H9 (cell line): ENCODE data around the gene C16orf87. TPM values are rescaled to one million over a fixed set of nuclear protein-coding genes. Genes with fewer than 3 reads are reported as not detected.

ENCODE experiments used
- DNase-seq: peaks from one replicate; pipeline ENCODE4 v3.0.0-alpha.2; 2017
- H2AFZ ChIP-seq: one replicate; pipeline ENCODE4 v1.6.1; 2013; ENCODE audit warnings: mild to moderate bottlenecking, low read length, control low read depth, moderate library complexity
- H2AK5ac ChIP-seq: 2 replicates; pipeline ENCODE4 v1.6.1; 2013; ENCODE audit warnings: low read length, control low read depth, mixed read lengths; ENCODE audit not compliant: insufficient read length
- H2BK120ac ChIP-seq: one replicate; pipeline ENCODE4 v1.6.1; 2013; ENCODE audit warnings: low read depth, mild to moderate bottlenecking, low read length, control low read depth, inconsistent platforms; ENCODE audit not compliant: poor library complexity, severe bottlenecking
- H2BK12ac ChIP-seq: 2 replicates; pipeline ENCODE4 v1.6.1; 2013; ENCODE audit warnings: low read length, control low read depth, mixed read lengths, low read depth; ENCODE audit not compliant: insufficient read length
- H2BK15ac ChIP-seq: 2 replicates; pipeline ENCODE4 v1.6.1; 2013; ENCODE audit warnings: low read depth, low read length, control low read depth
- H2BK20ac ChIP-seq: one replicate; pipeline ENCODE4 v1.6.1; 2013; ENCODE audit warnings: low read depth, mild to moderate bottlenecking, low read length, control low read depth, inconsistent platforms; ENCODE audit not compliant: poor library complexity, severe bottlenecking
- H2BK5ac ChIP-seq: 2 replicates; pipeline ENCODE4 v1.6.1; 2013; ENCODE audit warnings: low read length, control low read depth, mixed read lengths; ENCODE audit not compliant: insufficient read length
- H3K14ac ChIP-seq: 2 replicates; pipeline ENCODE4 v1.6.1; 2013; ENCODE audit warnings: low read length, control low read depth; ENCODE audit not compliant: insufficient read depth
- H3K18ac ChIP-seq: 2 replicates; pipeline ENCODE4 v1.6.1; 2013; ENCODE audit warnings: low read depth, mild to moderate bottlenecking, mixed read lengths, low read length, control low read depth; ENCODE audit not compliant: insufficient read length
- H3K23ac ChIP-seq: 2 replicates; pipeline ENCODE4 v1.6.1; 2013; ENCODE audit warnings: low read length, control low read depth, mixed read lengths, low read depth; ENCODE audit not compliant: insufficient read length
- H3K23me2 ChIP-seq: 2 replicates; pipeline ENCODE4 v1.6.1; 2013; ENCODE audit warnings: low read depth, mild to moderate bottlenecking, mixed read lengths, low read length, control low read depth; ENCODE audit not compliant: insufficient read length, poor library complexity, severe bottlenecking
- H3K27ac ChIP-seq: 2 replicates; pipeline ENCODE4 v1.5.1; 2013; ENCODE audit warnings: low read length, control low read depth, mixed read lengths, low read depth; ENCODE audit not compliant: insufficient read length
- H3K27me3 ChIP-seq: 2 replicates; pipeline ENCODE4 v1.6.1; 2013; ENCODE audit warnings: low read length, control low read depth, inconsistent platforms; ENCODE audit not compliant: insufficient read depth
- H3K4ac ChIP-seq: 2 replicates; pipeline ENCODE4 v1.6.1; 2013; ENCODE audit warnings: low read depth, mild to moderate bottlenecking, control low read depth, inconsistent platforms, low read length, moderate library complexity
- H3K4me1 ChIP-seq: 2 replicates; pipeline ENCODE4 v1.6.1; 2013; ENCODE audit warnings: low read length, control low read depth, inconsistent platforms; ENCODE audit not compliant: insufficient read depth
- H3K4me2 ChIP-seq: 2 replicates; pipeline ENCODE4 v1.6.1; 2013; ENCODE audit warnings: low read length, control low read depth, mixed read lengths; ENCODE audit not compliant: insufficient read length, insufficient read depth
- H3K56ac ChIP-seq: 2 replicates; pipeline ENCODE4 v1.6.1; 2013; ENCODE audit warnings: low read depth, mild to moderate bottlenecking, mixed read lengths, low read length, control low read depth; ENCODE audit not compliant: insufficient read length
- H3K79me1 ChIP-seq: 2 replicates; pipeline ENCODE4 v1.6.1; 2013; ENCODE audit warnings: low read depth, mild to moderate bottlenecking, moderate library complexity, low read length, control low read depth, inconsistent platforms; ENCODE audit not compliant: insufficient read depth, poor library complexity, severe bottlenecking
- H3K79me2 ChIP-seq: 2 replicates; pipeline ENCODE4 v1.6.1; 2013; ENCODE audit warnings: low read length, control low read depth, inconsistent platforms; ENCODE audit not compliant: insufficient read depth
- H3K9ac ChIP-seq: 2 replicates; pipeline ENCODE4 v1.6.1; 2013; ENCODE audit warnings: low read length, control low read depth, mixed read lengths; ENCODE audit not compliant: insufficient read length; ENCODE audit errors: extremely low read depth
- H3K9me3 ChIP-seq: one replicate; pipeline ENCODE4 v1.6.1; 2013; ENCODE audit warnings: low read depth, low read length, inconsistent platforms; ENCODE audit not compliant: control insufficient read depth
- H3T11ph ChIP-seq: one replicate; pipeline ENCODE4 v1.6.1; 2013; ENCODE audit warnings: mild to moderate bottlenecking, low read length, control low read depth, inconsistent platforms
- H4K20me1 ChIP-seq: one replicate; pipeline ENCODE4 v1.6.1; 2013; ENCODE audit not compliant: control insufficient read depth, insufficient read length, insufficient read depth
- H4K5ac ChIP-seq: 2 replicates; pipeline ENCODE4 v1.6.1; 2013; ENCODE audit warnings: low read depth, mild to moderate bottlenecking, mixed read lengths, low read length, control low read depth; ENCODE audit not compliant: insufficient read length
- H4K8ac ChIP-seq: replicated peaks from 2 replicates; pipeline ENCODE4 v1.6.1; 2013; ENCODE audit warnings: low read length, control low read depth, mixed read lengths, low read depth; ENCODE audit not compliant: insufficient read length
- H4K91ac ChIP-seq: 2 replicates; pipeline ENCODE4 v1.6.1; 2013; ENCODE audit warnings: low read depth, mild to moderate bottlenecking, moderate library complexity, mixed read lengths, low read length, control low read depth; ENCODE audit not compliant: insufficient read length
- H3K27ac Mint-ChIP-seq, 3 experiments: 2 replicates in 2 of 3; 3 replicates in 1 of 3; pipeline ENCODE4 v1.8.0; 2020 to 2021; ENCODE audit warnings: mixed read lengths in 3 of 3, mild to moderate bottlenecking in 1 of 3, moderate library complexity in 1 of 3
- H3K27me3 Mint-ChIP-seq: 2 replicates; pipeline ENCODE4 v1.8.0; 2021; ENCODE audit warnings: low read depth, mild to moderate bottlenecking, moderate library complexity, mixed read lengths
- H3K36me3 Mint-ChIP-seq, 3 experiments: 2 replicates in 2 of 3; 3 replicates in 1 of 3; pipeline ENCODE4 v1.8.0; 2020 to 2021; ENCODE audit warnings: low read depth in 3 of 3, mixed read lengths in 3 of 3; ENCODE audit not compliant: insufficient read depth in 1 of 3
- H3K4me1 Mint-ChIP-seq, 2 experiments: 2 replicates each; pipeline ENCODE4 v1.8.0; 2020; ENCODE audit warnings: mixed read lengths in 2 of 2
- H3K4me3 Mint-ChIP-seq, 2 experiments: 2 replicates in 1 of 2; 3 replicates in 1 of 2; pipeline ENCODE4 v1.8.0; 2020 to 2021; ENCODE audit warnings: mild to moderate bottlenecking in 2 of 2, mixed read lengths in 2 of 2, moderate library complexity in 1 of 2
- H3K9me3 Mint-ChIP-seq, 2 experiments: 2 replicates in 1 of 2; 3 replicates in 1 of 2; pipeline ENCODE4 v1.8.0; 2020; ENCODE audit warnings: mild to moderate bottlenecking in 2 of 2, mixed read lengths in 2 of 2, moderate library complexity in 1 of 2
- WGBS: extraction: QIAGEN DNeasy Blood & Tissue Kit; methylation state at CpG from one replicate; pipeline ENCODE4 v1.1.7; 2013; ENCODE audit warnings: missing lambda C conversion rate, low lambda C conversion rate, mixed read lengths; ENCODE audit not compliant: insufficient read length; ENCODE audit errors: extremely low coverage; 5-methylcytosine and 5-hydroxymethylcytosine counted together
- total RNA-seq: library from RNA; stranded (reverse); gene quantifications from 2 replicates; pipeline ENCODE4 v1.2.1, GENCODE V29; 2021
- TF ChIP-seq, protein P1 (sequence below): fragments of 200-600 bp; sonication (generic); conservative IDR thresholded peaks from 3 replicates; pipeline ENCODE4 v1.8.0; 2021; ENCODE audit warnings: antibody characterized with exemption, mild to moderate bottlenecking

The C16orf87 gene
- total RNA-seq, 1 experiment from 2014 or later: 16.7 TPM

DNA sequence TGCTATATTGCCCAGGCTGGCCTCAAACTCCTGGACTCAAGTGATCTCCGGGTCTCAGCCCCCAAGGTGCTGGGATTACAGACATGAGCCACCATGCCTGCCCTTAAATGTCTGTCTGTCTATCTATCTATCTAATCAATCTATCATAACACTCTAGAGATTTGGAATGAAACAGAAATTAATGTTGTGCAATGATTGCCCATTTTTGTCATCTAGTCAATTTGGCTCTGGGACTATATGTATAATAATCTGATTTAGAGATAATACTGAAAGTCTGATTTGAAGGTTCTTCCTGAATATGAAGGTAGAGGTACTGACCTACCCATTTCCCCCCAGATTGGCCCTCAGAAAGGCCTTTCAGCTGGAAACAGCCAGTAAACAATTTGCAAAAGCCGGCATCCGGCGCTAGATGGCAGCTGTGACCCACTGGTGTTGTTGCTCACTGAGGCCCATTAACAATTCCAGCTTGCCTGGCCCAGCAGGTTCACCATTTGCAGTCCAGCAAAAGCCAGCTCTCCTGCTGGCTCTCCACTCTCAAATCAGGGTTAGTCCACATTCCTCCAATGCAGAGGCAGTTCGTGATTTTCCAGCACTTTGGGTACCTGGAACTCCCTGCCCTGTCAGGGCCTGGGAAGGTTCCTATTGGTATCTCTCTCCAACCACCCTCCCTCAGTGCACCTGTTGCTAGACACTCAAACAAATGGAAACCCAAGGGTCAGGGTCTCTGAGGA lies 22.9 kb upstream of the C16orf87 start:
- Histone ChIP-seq H3K23me2 (no peaks in the 10 kb centered on the region), H2AK5ac (no peak overlapping the region), H3K9me3 (no peaks in the 10 kb centered on the region), H3K14ac (no peak overlapping the region), H3K9ac (no peak overlapping the region), H4K5ac (no peak overlapping the region), H2BK12ac (no peak overlapping the region), H3K23ac (no peak overlapping the region), H2BK120ac (no peak overlapping the region), H2BK5ac (no peak overlapping the region), H3K56ac (no peak overlapping the region), H3K79me2 (no peaks in the 10 kb centered on the region), H2BK20ac (no peak overlapping the region), H4K8ac (no peak overlapping the region), H3T11ph (no peak overlapping the region), H3K4ac (no peak overlapping the region), H3K79me1 (no peaks in the 10 kb centered on the region), H3K18ac (no peak overlapping the region), H2AFZ (no peak overlapping the region), H3K4me2 (no peak overlapping the region), H3K27me3 (no peaks in the 10 kb centered on the region), H3K4me1 (peaks cover 4% of the 10 kb centered on the region), H2BK15ac (no peak overlapping the region), H3K27ac (no peak overlapping the region), H4K20me1 (no peaks in the 10 kb centered on the region), H4K91ac (no peak overlapping the region)
- Mint-ChIP-seq H3K4me1 (peaks cover 17 to 20% of the 10 kb centered on the region in 2 experiments), H3K9me3 (no peaks in the 10 kb centered on the region), H3K36me3 (no peaks in the 10 kb centered on the region; a peak in 1 of 7 replicates), H3K4me3 (no peak overlapping the region), H3K27ac (no peak overlapping the region; a peak in 1 of 7 replicates), H3K27me3 (no peaks in the 10 kb centered on the region; the same call in 1 of the 2 replicates)
- WGBS: no CpG with 5 or more reads among the region's 5 CpGs
- TF ChIP-seq, protein P1, sequence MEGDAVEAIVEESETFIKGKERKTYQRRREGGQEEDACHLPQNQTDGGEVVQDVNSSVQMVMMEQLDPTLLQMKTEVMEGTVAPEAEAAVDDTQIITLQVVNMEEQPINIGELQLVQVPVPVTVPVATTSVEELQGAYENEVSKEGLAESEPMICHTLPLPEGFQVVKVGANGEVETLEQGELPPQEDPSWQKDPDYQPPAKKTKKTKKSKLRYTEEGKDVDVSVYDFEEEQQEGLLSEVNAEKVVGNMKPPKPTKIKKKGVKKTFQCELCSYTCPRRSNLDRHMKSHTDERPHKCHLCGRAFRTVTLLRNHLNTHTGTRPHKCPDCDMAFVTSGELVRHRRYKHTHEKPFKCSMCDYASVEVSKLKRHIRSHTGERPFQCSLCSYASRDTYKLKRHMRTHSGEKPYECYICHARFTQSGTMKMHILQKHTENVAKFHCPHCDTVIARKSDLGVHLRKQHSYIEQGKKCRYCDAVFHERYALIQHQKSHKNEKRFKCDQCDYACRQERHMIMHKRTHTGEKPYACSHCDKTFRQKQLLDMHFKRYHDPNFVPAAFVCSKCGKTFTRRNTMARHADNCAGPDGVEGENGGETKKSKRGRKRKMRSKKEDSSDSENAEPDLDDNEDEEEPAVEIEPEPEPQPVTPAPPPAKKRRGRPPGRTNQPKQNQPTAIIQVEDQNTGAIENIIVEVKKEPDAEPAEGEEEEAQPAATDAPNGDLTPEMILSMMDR: peak; percentile 94
- peak; percentile 87 for DNase-seq
